ENCODE results near the gene RUSF1.
A peak's percentile ranks its signal among the peaks of the same experiment; 100 is the strongest.
"Not testable (repeated sequence)": the region's sequence is repeated elsewhere in the genome, so short reads cannot be mapped to it uniquely, and the experiment has no call there.

RUSF1 gene

GRCh38 chr16:31507929-31508705 is at the start of gene RUSF1:
Gene RUSF1 (minus strand): TSS chr16:31508391. CDS start chr16:31508373, 18 bp downstream.
- DNase-seq (ENCODE audit: extremely low read depth, low read depth): peak; percentile 75
- TF ChIP-seq CTCF (IDR thresholded peaks at IDR 0.05; ENCODE audit: low read depth, low read length): no peak

- no peak for DNase-seq (ENCODE audit: extremely low read depth, low read depth)
- TF ChIP-seq CTCF (IDR thresholded peaks at IDR 0.05; ENCODE audit: low read depth, low read length): no peak
Measured at GRCh38 chr16:31542763-31543162, 34.6 kb upstream of the RUSF1 start.

- not testable (repeated sequence) for DNase-seq (ENCODE audit: extremely low read depth, low read depth)
Measured at GRCh38 chr16:31539762-31540161, 31.6 kb upstream of the RUSF1 start.

- not testable (repeated sequence) for DNase-seq (ENCODE audit: extremely low read depth, low read depth)
Measured at GRCh38 chr16:31538243-31538598, 30.0 kb upstream of the RUSF1 start.

GRCh38 chr16:31537362-31538242 is 29.4 kb upstream of the RUSF1 start:
- no peak for DNase-seq (ENCODE audit: extremely low read depth, low read depth)

GRCh38 chr16:31536804-31537361 is 28.7 kb upstream of the RUSF1 start:
- no peak for TF ChIP-seq CTCF (IDR thresholded peaks at IDR 0.05; ENCODE audit: low read depth, low read length)
- DNase-seq (ENCODE audit: extremely low read depth, low read depth): no peak

More at GRCh38 chr16:31537362-31538242, 29.4 kb upstream of the RUSF1 start:
- no peak for TF ChIP-seq CTCF (IDR thresholded peaks at IDR 0.05; ENCODE audit: low read depth, low read length)

- TF ChIP-seq CTCF (IDR thresholded peaks at IDR 0.05; ENCODE audit: low read depth, low read length): no peak
- DNase-seq (ENCODE audit: extremely low read depth, low read depth): no peak
Measured at GRCh38 chr16:31535737-31536136, 27.5 kb upstream of the RUSF1 start.

GRCh38 chr16:31532896-31533295 is 24.7 kb upstream of the RUSF1 start:
- TF ChIP-seq CTCF (IDR thresholded peaks at IDR 0.05; ENCODE audit: low read depth, low read length): no peak

More at GRCh38 chr16:31532896-31533295, 24.7 kb upstream of the RUSF1 start:
- no peak for DNase-seq (ENCODE audit: extremely low read depth, low read depth)

Measured in AG09319 (cell line).